ENCODE data around the gene SLC23A2.

DNA sequence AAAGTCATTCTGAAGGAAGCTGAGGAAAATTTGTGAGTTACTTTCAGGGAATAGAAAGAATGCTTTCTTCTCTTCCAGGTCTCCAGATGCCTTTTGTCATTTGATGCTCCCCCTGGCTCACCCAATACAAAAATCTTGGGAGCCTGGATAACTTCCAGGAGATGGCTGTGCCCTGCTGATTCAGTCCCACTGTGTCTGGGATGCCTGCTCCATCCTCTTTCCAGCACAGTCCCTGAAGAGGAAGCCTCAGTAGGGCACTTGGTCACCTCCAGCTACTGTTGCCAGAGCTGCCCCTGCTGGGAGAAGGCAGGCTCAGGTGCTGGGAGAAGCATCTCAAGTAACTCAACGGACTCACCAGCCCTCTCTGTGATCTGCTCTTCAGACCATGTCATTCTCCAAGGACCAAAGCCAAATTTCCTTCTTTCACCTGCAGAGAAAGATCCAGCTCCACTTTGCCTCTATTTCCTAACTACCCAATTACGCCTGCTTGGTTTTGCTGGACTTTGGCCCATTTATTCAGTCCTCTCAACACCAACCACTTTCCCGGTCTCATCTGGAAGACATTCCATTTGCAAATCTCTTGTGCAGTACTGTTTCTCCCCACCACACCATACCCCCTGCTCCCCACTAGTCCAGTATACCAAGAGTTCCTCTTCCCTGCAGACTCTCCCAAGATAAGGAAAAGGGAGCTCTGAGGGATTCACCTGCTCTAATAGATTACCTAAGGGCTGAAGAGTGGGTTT lies 53.3 kb downstream of the SLC23A2 start:
- TF ChIP-seq YY1 (IDR thresholded peaks at IDR 0.05; ENCODE audit: insufficient read depth, insufficient read length), result no peak
- no peak for TF ChIP-seq SUZ12 (IDR thresholded peaks at IDR 0.05; ENCODE audit: extremely low read depth, insufficient read depth, insufficient read length)
- TF ChIP-seq ZNF274 (IDR thresholded peaks at IDR 0.05; ENCODE audit: low read depth, low read length), result no peak

Measured in NT2/D1 (cell line).